Neural crest cell (in vitro differentiated cells): ENCODE data around the gene EDA. TPM values are rescaled to one million over a fixed set of nuclear protein-coding genes. Genes with fewer than 3 reads are reported as not detected.

Experiments used
- DNase-seq: peaks from one replicate; pipeline ENCODE4 v3.0.0; 2021; ENCODE audit warnings: low read depth, mixed read lengths, low spot score
- H3K27ac Mint-ChIP-seq: one replicate; pipeline ENCODE4 v1.8.0; 2021; ENCODE audit warnings: mild to moderate bottlenecking, mixed read lengths; ENCODE audit not compliant: unreplicated experiment
- H3K27me3 Mint-ChIP-seq: 2 replicates; pipeline ENCODE4 v1.8.0; 2021; ENCODE audit warnings: low read depth, mild to moderate bottlenecking, mixed read lengths
- H3K36me3 Mint-ChIP-seq: 2 replicates; pipeline ENCODE4 v1.8.0; 2021; ENCODE audit warnings: low read depth, mild to moderate bottlenecking, mixed read lengths
- H3K4me1 Mint-ChIP-seq: 2 replicates; pipeline ENCODE4 v1.8.0; 2021; ENCODE audit warnings: mixed read lengths
- H3K4me3 Mint-ChIP-seq: one replicate; pipeline ENCODE4 v1.8.0; 2021; ENCODE audit warnings: mild to moderate bottlenecking, mixed read lengths
- H3K9me3 Mint-ChIP-seq: 2 replicates; pipeline ENCODE4 v1.8.0; 2021; ENCODE audit warnings: mixed read lengths
- CTCF ChIP-seq: fragments of 200-600 bp; sonication (generic); conservative IDR thresholded peaks from 2 replicates; pipeline ENCODE4 v1.5.0; 2021; ENCODE audit warnings: antibody characterized with exemption, mild to moderate bottlenecking
- total RNA-seq: library from RNA; stranded (reverse); gene quantifications from 2 replicates; pipeline ENCODE4 v1.2.1, GENCODE V29; 2021

The EDA gene
- total RNA-seq, 1 donor from 2014 or later = 2.5 TPM

- Mint-ChIP-seq H3K27me3 (no peaks in the 10 kb centered on the region), H3K4me3 (no peak overlapping the region), H3K27ac (peak overlapping the region; percentile 89), H3K36me3 (no peaks in the 10 kb centered on the region), H3K4me1 (no peaks in the 10 kb centered on the region), H3K9me3 (peaks cover 2% of the 10 kb centered on the region)
- no peak for DNase-seq
- TF ChIP-seq CTCF = no peak
These were observed 426.8 kb downstream of the EDA start for GRCh38 chrX:70042399-70043371.

DNA sequence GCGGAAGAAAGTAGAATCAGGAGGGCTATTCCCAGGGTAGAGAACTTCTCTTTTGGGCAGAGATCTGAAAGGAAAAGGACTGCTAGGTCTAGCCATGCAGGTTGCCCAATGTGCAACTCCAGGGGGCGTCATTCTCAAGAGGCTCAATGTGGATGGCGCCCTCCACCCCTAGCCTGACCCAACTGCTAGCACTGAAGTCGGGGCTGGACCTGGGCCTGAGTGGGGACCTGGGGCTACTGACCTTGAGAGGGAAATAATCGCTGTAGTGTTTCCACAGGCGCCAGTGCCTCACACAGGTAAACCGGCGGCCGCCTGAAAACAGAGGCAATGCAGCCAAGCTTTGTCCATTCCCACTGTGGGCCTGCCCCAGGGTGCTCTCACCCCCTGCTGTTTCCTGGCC is 427.8 kb downstream of the EDA start:
- Mint-ChIP-seq H3K9me3 (peaks cover 2% of the 10 kb centered on the region), H3K27me3 (peaks cover 3% of the 10 kb centered on the region), H3K4me1 (no peaks in the 10 kb centered on the region), H3K4me3 (no peak overlapping the region), H3K36me3 (no peaks in the 10 kb centered on the region), H3K27ac (no peak overlapping the region)
- no peak for DNase-seq
- no peak for TF ChIP-seq CTCF

GRCh38 chrX:70044541-70045245 is 428.8 kb downstream of the EDA start:
- DNase-seq = no peak
- peaks cover 2% of the 10 kb centered on the region for H3K9me3 Mint-ChIP-seq
- peaks cover 3% of the 10 kb centered on the region for H3K27me3 Mint-ChIP-seq
- H3K4me3 Mint-ChIP-seq = no peak overlapping the region
- H3K27ac Mint-ChIP-seq = no peak overlapping the region
- H3K4me1 Mint-ChIP-seq = no peaks in the 10 kb centered on the region
- no peaks in the 10 kb centered on the region for H3K36me3 Mint-ChIP-seq
- TF ChIP-seq CTCF = no peak

DNA sequence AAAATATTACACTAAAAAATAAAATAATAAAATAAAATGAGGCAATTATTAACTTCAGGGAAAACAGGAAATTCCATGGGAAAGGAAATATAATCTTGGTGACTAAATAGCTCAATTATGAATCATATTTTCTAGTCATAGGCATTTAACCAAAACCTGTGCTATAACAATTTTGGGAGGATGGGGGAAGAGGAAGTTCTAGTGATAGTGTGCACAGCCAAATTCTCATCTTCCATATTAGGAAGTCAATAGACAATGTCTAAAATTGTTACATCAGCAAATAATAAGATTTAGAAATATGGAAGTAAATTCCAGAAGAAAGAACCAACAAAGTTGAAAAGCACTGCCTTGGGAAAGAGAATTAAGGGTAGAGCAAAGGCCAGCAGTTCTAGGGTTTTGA is 431.1 kb downstream of the EDA start:
- no peaks in the 10 kb centered on the region for H3K36me3 Mint-ChIP-seq
- no peak overlapping the region for H3K4me3 Mint-ChIP-seq
- DNase-seq = no peak
- peaks cover 3% of the 10 kb centered on the region for H3K27me3 Mint-ChIP-seq
- no peak for TF ChIP-seq CTCF
- no peaks in the 10 kb centered on the region for H3K4me1 Mint-ChIP-seq
- H3K27ac Mint-ChIP-seq = no peak overlapping the region
- H3K9me3 Mint-ChIP-seq = peaks cover 2% of the 10 kb centered on the region

- Mint-ChIP-seq H3K27ac (no peak overlapping the region), H3K4me1 (no peaks in the 10 kb centered on the region), H3K4me3 (no peak overlapping the region), H3K27me3 (peaks cover 3% of the 10 kb centered on the region), H3K9me3 (no peaks in the 10 kb centered on the region), H3K36me3 (no peaks in the 10 kb centered on the region)
- no peak for TF ChIP-seq CTCF
- no peak for DNase-seq
These were observed 433.5 kb downstream of the EDA start for GRCh38 chrX:70049406-70049805.
